ENCODE results near the gene REXO1.

REXO1 gene

DNA sequence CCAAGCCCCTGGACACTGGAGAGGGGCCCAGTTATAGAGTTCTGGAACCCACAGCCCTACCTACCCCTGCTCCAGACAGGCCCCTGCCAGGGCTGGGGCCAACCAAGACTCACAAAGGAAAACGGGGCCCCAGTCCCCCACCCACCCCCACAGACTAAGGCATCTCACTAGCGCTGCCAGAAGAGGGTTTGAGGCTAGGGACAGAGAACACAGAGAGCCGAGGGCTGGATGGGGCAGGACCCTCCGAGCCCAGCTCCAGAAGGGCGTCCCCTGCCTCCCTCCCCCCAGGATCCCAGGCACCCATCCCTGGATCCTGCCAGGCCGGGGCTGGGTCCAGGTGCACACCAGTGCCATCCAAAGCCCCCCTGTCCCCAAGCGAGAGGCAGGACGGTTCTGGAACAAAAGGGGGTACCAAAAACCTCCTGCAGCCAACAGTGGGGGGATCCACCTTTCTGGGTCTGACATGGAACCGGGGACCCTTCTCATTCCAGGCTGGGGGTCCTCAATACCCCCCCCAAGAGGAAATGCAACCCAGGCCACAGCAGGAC, 4.4 kb upstream of the REXO1 start:
- FAIRE-seq (no peak), DNase-seq (ENCODE audit: extremely low spot score, insufficient read length, low read depth) (no peak)

- DNase-seq (ENCODE audit: extremely low spot score, insufficient read length, low read depth) (no peak), FAIRE-seq (no peak)
Measured at GRCh38 chr19:1851654-1852580, 3.6 kb upstream of the REXO1 start.

GRCh38 chr19:1850809-1851653, 2.7 kb upstream of the REXO1 start:
- FAIRE-seq (no peak), DNase-seq (ENCODE audit: extremely low spot score, insufficient read length, low read depth) (no peak)

DNA sequence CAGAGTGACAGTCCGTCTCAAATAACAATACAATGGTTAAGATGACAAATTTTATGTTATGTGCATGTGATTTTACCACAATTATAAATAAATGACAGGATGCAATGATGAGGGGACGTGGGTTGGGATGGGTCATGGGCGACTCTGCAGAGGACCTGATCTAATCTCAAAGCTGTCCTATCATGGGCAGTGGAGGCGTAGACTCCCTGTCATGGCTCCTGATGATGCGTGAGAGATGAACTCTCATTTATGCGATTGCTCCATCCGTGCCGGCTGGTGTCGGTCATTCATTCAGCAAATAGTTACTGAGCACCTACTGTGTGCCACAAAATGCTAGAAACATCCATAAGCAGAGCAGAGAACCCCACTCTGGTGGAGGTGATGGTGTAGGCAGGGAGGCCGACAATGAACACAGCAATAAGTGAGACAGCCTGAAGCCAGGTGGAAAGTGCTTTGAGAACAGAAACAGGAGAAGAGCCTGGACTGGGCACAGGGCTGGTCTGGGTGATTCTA, 1.7 kb upstream of the REXO1 start:
- no peak for FAIRE-seq

GRCh38 chr19:1849132-1849474, 820 bp upstream of the REXO1 start:
- FAIRE-seq (no peak), DNase-seq (ENCODE audit: extremely low spot score, insufficient read length, low read depth) (no peak)

More for the DNA sequence above, 1.7 kb upstream of the REXO1 start:
- no peak for DNase-seq (ENCODE audit: extremely low spot score, insufficient read length, low read depth)

DNA sequence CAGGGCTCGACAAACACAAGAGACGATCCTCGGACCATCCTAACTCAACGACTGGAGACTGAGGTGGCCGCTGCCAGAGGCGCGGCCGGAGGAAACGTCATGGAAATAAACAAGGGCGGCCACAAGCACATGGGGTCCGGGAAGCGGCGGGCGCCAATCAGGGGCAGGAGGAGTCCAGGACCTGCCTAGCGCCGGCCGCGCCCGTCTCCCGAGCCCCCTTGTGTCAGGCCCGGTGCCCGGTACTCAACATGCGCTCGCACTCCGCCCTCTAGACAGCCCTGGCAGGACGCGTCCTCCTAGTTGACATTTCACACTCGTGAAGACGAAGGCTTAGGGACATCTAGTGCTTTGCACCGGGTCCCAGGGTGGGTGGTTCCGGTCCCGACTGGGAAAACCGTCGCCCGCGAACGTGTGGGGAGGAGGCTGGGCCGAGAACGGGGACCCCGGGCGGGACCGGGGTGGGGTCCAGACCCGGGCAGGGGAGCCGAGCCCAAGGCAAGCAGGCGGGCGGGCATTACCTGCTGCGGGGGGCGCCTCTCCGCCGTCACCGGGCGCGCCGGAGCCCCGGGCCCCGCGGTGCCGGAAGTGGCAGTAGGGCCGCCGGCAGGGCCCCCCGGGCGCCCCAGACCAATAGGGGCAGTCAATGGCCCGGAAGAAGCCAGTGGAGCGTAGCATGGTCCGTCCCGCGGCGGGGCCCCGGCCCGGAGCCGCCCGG, 442 bp downstream of the REXO1 start:
- FAIRE-seq (no peak), DNase-seq (ENCODE audit: extremely low spot score, insufficient read length, low read depth) (no peak)

DNA sequence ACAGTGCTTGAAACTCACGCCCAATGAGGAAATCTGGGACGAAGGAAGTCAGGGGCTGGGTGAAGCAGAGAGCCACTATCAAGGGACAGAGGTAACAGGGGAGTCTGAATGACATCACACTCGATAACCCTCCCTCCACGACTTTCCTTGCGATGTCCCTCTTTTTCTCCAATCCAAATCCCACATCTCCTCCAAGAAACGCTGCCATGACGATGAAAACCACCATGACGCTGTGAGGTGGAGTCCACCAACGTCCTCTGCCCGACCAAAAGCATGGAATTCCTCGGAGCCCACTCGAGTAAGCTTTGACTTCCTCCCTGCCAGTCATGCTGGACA, 967 bp downstream of the REXO1 start:
- DNase-seq (ENCODE audit: extremely low spot score, insufficient read length, low read depth) (no peak), FAIRE-seq (peak; percentile 50)

- no peak for DNase-seq (ENCODE audit: extremely low spot score, insufficient read length, low read depth)
- no peak for FAIRE-seq
Measured at GRCh38 chr19:1846517-1847204, 1.6 kb downstream of the REXO1 start.

DNA sequence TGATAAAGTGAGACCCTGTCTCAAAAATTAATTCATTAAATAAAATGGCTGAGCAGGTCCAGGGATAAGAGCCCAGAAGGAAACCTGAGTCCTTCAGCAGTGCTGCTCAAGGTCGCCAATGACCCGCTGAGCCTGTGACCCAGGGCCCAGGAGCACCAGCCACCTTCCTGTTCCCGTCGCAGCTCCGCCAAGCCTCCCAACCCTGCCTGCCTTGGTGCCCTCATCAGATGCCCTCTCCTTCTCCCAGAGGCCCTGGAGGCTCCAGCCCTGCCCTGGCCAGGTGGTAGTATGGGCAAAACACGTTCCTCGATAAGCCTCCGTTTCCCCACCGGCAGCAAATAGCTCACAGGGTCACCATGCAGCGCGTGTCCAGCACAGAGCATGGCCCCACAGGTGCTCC, 2.6 kb downstream of the REXO1 start:
- FAIRE-seq, result no peak
- DNase-seq (ENCODE audit: extremely low spot score, insufficient read length, low read depth), result no peak

- DNase-seq (ENCODE audit: extremely low spot score, insufficient read length, low read depth) (no peak), FAIRE-seq (no peak)
Measured at GRCh38 chr19:1845125-1845515, 3.2 kb downstream of the REXO1 start.

DNA sequence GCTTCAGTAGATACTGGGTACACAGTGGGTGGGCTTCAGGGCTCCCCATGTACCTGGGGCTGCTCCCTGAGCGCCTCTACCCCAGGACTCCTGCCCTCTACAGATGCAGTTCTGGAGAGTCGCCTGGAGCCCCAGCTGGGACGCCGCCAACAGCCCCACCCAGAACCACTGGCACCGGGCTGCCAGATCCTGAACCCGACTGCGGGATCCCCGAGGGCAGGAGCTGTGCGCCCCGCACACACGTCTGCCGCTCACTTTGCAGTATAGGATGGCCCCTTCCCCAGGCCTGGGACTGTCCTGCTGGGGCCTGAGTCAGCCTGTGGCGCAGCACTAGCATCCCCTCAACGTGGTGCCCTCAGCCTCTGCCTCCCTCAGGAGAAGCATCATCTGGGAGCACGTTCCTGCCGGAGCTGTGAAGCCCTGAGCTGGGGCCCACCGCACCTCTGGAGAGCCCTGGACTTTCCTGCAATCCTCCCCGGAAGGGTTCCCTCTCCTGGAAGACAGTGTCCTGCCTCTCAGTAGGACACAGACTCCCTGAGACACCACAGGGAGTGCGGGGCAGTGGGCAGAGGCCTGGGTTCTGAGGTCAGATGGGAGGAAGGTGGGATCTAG, 3.7 kb downstream of the REXO1 start:
- DNase-seq (ENCODE audit: extremely low spot score, insufficient read length, low read depth) (no peak), FAIRE-seq (no peak)

- DNase-seq (ENCODE audit: extremely low spot score, insufficient read length, low read depth), result no peak
- no peak for FAIRE-seq
Measured at GRCh38 chr19:1843646-1844394, 4.5 kb downstream of the REXO1 start.

GRCh38 chr19:1843116-1843515, 5.2 kb downstream of the REXO1 start:
- DNase-seq (ENCODE audit: extremely low spot score, insufficient read length, low read depth), result no peak
- no peak for FAIRE-seq

GRCh38 chr19:1841209-1841924, 6.9 kb downstream of the REXO1 start:
- no peak for FAIRE-seq
- no peak for DNase-seq (ENCODE audit: extremely low spot score, insufficient read length, low read depth)

DNA sequence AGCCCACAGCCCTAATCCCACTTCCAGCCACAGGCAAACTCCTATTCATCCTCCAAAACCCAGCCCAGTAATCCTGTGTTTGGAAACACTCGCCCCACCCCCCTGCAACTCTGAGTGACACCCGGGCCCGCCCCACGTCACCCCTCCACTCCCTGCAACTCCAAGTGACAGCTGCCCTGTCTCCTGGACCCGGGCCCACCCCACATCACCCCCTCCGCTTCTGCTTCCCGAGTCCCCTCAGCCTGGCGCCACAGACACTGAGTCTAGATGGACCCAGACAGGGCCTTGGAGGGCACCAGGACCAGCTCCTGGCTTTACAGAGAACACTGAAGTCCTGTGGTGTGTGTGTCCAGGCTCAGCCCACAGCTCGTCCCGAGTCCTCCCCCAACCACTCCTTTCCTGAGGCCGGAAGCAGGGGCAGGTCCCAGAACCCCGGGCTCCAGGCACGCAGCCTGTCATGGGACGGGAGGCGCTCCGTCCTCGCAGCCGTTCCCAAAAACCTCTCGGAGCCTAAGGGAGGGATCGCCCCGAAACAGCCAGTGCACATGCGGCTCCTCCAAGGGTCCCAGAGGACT, 7.7 kb downstream of the REXO1 start:
- FAIRE-seq, result no peak

GRCh38 chr19:1839658-1840540, 8.4 kb downstream of the REXO1 start:
- FAIRE-seq (no peak), DNase-seq (ENCODE audit: extremely low spot score, insufficient read length, low read depth) (no peak)

More for the DNA sequence above, 7.7 kb downstream of the REXO1 start:
- DNase-seq (ENCODE audit: extremely low spot score, insufficient read length, low read depth), result no peak
